Neural cell (in vitro differentiated cells): Measurements from ENCODE around the gene ZNF778. TPM values are rescaled to one million over a fixed set of nuclear protein-coding genes. Genes with fewer than 3 reads are reported as not detected.

Experiments
- H2AFZ ChIP-seq: fragments of 200-600, 300-800 bp; sonication (generic), shearing (Covaris generic); 2 replicates; pipeline ENCODE4 v1.6.0; 2014; ENCODE audit warnings: low read depth, mild to moderate bottlenecking, antibody characterized with exemption, low read length, moderate library complexity
- H3F3A ChIP-seq: fragments of 200-600 bp; shearing (Covaris generic); 2 replicates; pipeline ENCODE4 v1.6.1; 2016; ENCODE audit warnings: mild to moderate bottlenecking, moderate library complexity, mixed read lengths, antibody characterized with exemption, low read length; ENCODE audit not compliant: insufficient read depth, poor library complexity, severe bottlenecking
- H3K27ac ChIP-seq: fragments of 200-600, 300-800 bp; sonication (generic), shearing (Covaris generic); 2 replicates; pipeline ENCODE4 v1.5.1; 2014; ENCODE audit warnings: mild to moderate bottlenecking, low read length, moderate library complexity
- H3K27me3 ChIP-seq: fragments of 300-800, 200-600 bp; sonication (generic), shearing (Covaris generic); 2 replicates; pipeline ENCODE4 v1.6.0; 2014; ENCODE audit warnings: mild to moderate bottlenecking, low read depth, low read length, moderate library complexity; ENCODE audit not compliant: insufficient read depth
- H3K36me3 ChIP-seq: fragments of 300-800, 200-600 bp; sonication (generic), shearing (Covaris generic); 2 replicates; pipeline ENCODE4 v1.5.1; 2014; ENCODE audit warnings: mild to moderate bottlenecking, antibody characterized with exemption, low read length, moderate library complexity; ENCODE audit not compliant: insufficient read depth
- H3K4me2 ChIP-seq: fragments of 300-800, 200-600 bp; sonication (generic), shearing (Covaris generic); 2 replicates; pipeline ENCODE4 v1.6.0; 2014; ENCODE audit warnings: mild to moderate bottlenecking, low read length
- H3K4me3 ChIP-seq: fragments of 300-800, 200-600 bp; sonication (generic), shearing (Covaris generic); 2 replicates; pipeline ENCODE4 v1.5.1; 2014; ENCODE audit warnings: mild to moderate bottlenecking, low read length, moderate library complexity
- H3K79me2 ChIP-seq: fragments of 200-600 bp; shearing (Covaris generic); replicated peaks from 2 replicates; pipeline ENCODE4 v1.6.0; 2014; ENCODE audit warnings: mild to moderate bottlenecking, low read length, moderate library complexity; ENCODE audit not compliant: insufficient read depth
- H3K9ac ChIP-seq: fragments of 300-800, 200-600 bp; sonication (generic), shearing (Covaris generic); 2 replicates; pipeline ENCODE4 v1.6.1; 2016; ENCODE audit warnings: mild to moderate bottlenecking, low read length, mixed read lengths
- H3K9me2 ChIP-seq: fragments of 200-600 bp; shearing (Covaris generic); 2 replicates; pipeline ENCODE4 v1.6.1; 2016; ENCODE audit warnings: mild to moderate bottlenecking, low read length, mixed read lengths; ENCODE audit not compliant: insufficient read depth
- H3K9me3 ChIP-seq: fragments of 200-600, 300-800 bp; sonication (generic), shearing (Covaris generic); 2 replicates; pipeline ENCODE4 v1.6.1; 2016; ENCODE audit warnings: mild to moderate bottlenecking, mixed run types, low read length, moderate library complexity, mixed read lengths
- H4K20me1 ChIP-seq: fragments of 200-600 bp; shearing (Covaris generic); 2 replicates; pipeline ENCODE4 v1.6.1; 2016; ENCODE audit warnings: mild to moderate bottlenecking, mixed run types; ENCODE audit not compliant: insufficient read depth
- CTCF ChIP-seq: fragments of 450-650 bp; IDR thresholded peaks from 2 replicates; pipeline ENCODE4 v1.5.1; 2014; ENCODE audit warnings: antibody characterized with exemption, mild to moderate bottlenecking, moderate library complexity; ENCODE audit not compliant: poor library complexity, severe bottlenecking
- EP300 ChIP-seq: fragments of 450-650 bp; conservative IDR thresholded peaks from 2 replicates; pipeline ENCODE4 v1.6.1; 2014; ENCODE audit warnings: antibody characterized with exemption, mild to moderate bottlenecking, moderate library complexity; ENCODE audit not compliant: poor library complexity, severe bottlenecking
- EZH2 ChIP-seq: fragments of 200-600, 300-800 bp; shearing (Covaris generic), sonication (generic); IDR thresholded peaks from 2 replicates; pipeline ENCODE4 v1.6.1; 2014; ENCODE audit warnings: antibody characterized with exemption, low read length, borderline replicate concordance, mild to moderate bottlenecking; ENCODE audit not compliant: insufficient read depth, poor library complexity, severe bottlenecking
- MXI1 ChIP-seq: fragments of 450-650 bp; conservative IDR thresholded peaks from 2 replicates; pipeline ENCODE4 v1.6.1; 2014; ENCODE audit warnings: antibody characterized with exemption, mild to moderate bottlenecking; ENCODE audit not compliant: poor library complexity, severe bottlenecking
- POLR2AphosphoS5 ChIP-seq: IDR thresholded peaks from 2 replicates; pipeline ENCODE4 v1.6.1; 2012
- RAD21 ChIP-seq: fragments of 450-650 bp; conservative IDR thresholded peaks from 2 replicates; pipeline ENCODE4 v1.6.1; 2014; ENCODE audit warnings: antibody characterized with exemption, mild to moderate bottlenecking, moderate library complexity
- REST ChIP-seq: IDR thresholded peaks from 2 replicates; pipeline ENCODE4 v1.6.1; 2012; ENCODE audit warnings: borderline replicate concordance
- SMC3 ChIP-seq: fragments of 450-650 bp; conservative IDR thresholded peaks from 2 replicates; pipeline ENCODE4 v1.6.1; 2014; ENCODE audit warnings: antibody characterized with exemption, mild to moderate bottlenecking, moderate library complexity; ENCODE audit not compliant: poor library complexity
- TAF1 ChIP-seq: IDR thresholded peaks from 2 replicates; pipeline ENCODE4 v1.6.1; 2012; ENCODE audit warnings: low read depth
- polyA plus RNA-seq: library from polyadenylated mRNA; depleted of rRNA; stranded (reverse); fragments of >200 nt; gene quantifications from 2 replicates; pipeline ENCODE4 v1.2.3, GENCODE V29; 2014

The ZNF778 gene
- polyA plus RNA-seq, 1 donor from 2014 or later: 14.7 TPM

GRCh38 chr16:89189358-89190025 lies 28.0 kb upstream of the ZNF778 start:
- Histone ChIP-seq H3K9me3 (no peaks in the 10 kb centered on the region), H3K9ac (no peak overlapping the region), H3K36me3 (no peaks in the 10 kb centered on the region), H3K79me2 (no peaks in the 10 kb centered on the region), H3K4me3 (no peak overlapping the region), H2AFZ (no peak overlapping the region), H3K27me3 (peaks cover 21% of the 10 kb centered on the region), H3F3A (no peaks in the 10 kb centered on the region), H4K20me1 (no peaks in the 10 kb centered on the region), H3K27ac (no peak overlapping the region), H3K9me2 (no peaks in the 10 kb centered on the region), H3K4me2 (no peak overlapping the region)
- TF ChIP-seq SMC3 (no peak), REST (no peak), EZH2 (no peak), CTCF (no peak), TAF1 (no peak), EP300 (no peak), RAD21 (no peak), POLR2AphosphoS5 (no peak), MXI1 (no peak)

- H3F3A ChIP-seq: no peaks in the 10 kb centered on the region
- H3K27ac ChIP-seq: no peak overlapping the region
- H3K27me3 ChIP-seq: peaks cover 21% of the 10 kb centered on the region
- no peak overlapping the region for H2AFZ ChIP-seq
- no peak overlapping the region for H3K4me3 ChIP-seq
- H3K79me2 ChIP-seq: no peaks in the 10 kb centered on the region
- no peak overlapping the region for H3K9ac ChIP-seq
- H3K36me3 ChIP-seq: no peaks in the 10 kb centered on the region
- no peaks in the 10 kb centered on the region for H4K20me1 ChIP-seq
- H3K4me2 ChIP-seq: no peak overlapping the region
- no peaks in the 10 kb centered on the region for H3K9me3 ChIP-seq
- H3K9me2 ChIP-seq: no peaks in the 10 kb centered on the region
- TF ChIP-seq EZH2 (no peak), CTCF (no peak), POLR2AphosphoS5 (no peak), TAF1 (no peak), SMC3 (no peak)
These were observed 27.1 kb upstream of the ZNF778 start for GRCh38 chr16:89190150-89190958.
